ENCODE results near the gene ZC3HAV1L.
"Not testable (repeated sequence)": the region's sequence is repeated elsewhere in the genome, so short reads cannot be mapped to it uniquely, and the experiment has no call there.

The ZC3HAV1L gene, protein sequence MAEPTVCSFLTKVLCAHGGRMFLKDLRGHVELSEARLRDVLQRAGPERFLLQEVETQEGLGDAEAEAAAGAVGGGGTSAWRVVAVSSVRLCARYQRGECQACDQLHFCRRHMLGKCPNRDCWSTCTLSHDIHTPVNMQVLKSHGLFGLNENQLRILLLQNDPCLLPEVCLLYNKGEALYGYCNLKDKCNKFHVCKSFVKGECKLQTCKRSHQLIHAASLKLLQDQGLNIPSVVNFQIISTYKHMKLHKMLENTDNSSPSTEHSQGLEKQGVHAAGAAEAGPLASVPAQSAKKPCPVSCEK

DNA sequence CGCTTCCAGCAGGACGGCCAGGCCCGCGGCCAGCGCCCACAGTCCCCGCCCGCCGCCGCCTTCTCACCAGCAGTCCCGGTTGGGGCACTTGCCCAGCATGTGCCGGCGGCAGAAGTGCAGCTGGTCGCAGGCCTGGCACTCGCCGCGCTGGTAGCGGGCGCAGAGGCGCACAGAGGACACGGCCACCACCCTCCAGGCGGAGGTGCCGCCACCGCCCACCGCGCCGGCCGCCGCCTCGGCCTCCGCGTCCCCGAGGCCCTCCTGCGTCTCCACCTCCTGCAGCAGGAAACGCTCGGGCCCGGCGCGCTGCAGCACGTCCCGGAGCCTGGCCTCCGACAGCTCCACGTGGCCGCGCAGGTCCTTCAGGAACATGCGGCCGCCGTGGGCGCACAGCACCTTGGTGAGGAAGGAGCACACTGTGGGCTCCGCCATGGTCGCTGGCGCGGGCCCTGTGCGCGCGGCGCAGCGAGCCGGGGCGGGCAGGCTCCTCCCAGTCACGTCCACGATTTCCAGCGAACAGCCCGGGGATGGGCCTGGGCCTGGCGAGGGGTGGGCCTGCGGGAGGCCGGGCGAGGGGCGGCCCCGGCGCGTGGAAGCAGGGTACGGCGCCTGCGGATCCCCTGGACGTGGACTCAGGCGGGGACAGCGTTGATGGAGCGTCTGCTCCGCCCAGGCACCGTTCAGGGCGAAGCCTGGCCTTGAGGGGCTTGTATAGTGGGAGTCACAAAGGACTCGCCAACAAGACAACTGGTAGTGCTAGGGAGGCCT is at the start of gene ZC3HAV1L:
TSS of gene ZC3HAV1L (minus strand) at position 457 of the 768 bp plus-strand sequence. CDS start at position 432, 25 bp downstream.
- no peak for DNase-seq

DNA sequence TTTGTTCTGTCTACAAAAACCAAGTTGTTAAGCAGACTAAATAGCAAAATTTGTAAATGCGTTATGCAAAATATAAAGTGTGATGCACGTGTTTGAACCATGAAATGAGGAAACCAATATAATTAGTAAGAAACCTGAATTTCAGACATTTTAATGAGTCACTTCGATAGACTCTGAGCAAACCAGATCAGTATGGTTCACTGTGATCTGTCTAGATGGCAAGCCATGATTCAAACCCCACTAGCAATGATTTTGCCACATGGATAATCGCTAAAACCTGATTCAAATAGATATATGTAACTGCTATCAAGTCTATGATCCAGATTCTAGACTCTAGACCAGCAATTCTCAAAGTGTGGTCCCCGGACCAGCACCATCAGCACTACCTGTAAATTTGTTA is 48.9 kb upstream of the ZC3HAV1L start:
- no peak for DNase-seq

DNA sequence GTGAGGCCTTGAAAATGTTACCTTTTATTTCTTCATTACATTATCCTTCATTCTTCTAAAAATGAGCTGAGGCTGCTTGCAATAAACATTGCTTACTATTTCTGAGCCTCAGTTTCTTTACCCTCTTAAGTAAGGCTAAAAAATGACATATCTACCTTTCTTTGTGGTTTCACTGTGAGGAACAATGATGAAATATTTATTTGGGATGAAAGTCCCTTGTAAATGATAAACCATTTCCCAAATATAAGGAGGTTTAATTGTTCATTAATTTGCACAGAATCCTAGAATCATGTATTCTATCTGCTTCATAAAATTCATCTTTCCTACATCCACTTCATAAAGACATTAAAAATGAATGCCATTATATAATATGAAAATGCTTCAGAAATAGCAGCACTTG is 45.7 kb upstream of the ZC3HAV1L start:
- DNase-seq: no peak

DNA sequence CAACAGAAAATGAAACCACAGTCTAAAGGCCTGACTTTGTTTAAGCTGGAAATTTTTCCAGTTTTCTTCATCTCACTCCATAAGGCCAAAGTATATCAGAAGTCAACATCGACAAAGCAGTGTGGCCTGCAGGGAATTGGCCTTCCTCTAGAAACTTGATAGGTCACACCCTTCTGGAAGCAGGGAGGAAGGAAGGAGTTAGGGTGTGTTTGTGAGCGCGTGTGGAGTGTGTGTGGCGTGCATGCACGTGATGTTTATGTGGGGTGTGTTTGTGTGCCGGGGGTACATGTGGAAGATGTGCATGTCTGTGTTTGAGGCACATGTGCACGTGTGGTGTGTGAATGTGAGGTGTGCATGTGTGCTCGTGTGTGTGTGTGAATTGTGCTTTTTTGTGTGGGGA is 45.1 kb upstream of the ZC3HAV1L start:
- DNase-seq: no peak

DNA sequence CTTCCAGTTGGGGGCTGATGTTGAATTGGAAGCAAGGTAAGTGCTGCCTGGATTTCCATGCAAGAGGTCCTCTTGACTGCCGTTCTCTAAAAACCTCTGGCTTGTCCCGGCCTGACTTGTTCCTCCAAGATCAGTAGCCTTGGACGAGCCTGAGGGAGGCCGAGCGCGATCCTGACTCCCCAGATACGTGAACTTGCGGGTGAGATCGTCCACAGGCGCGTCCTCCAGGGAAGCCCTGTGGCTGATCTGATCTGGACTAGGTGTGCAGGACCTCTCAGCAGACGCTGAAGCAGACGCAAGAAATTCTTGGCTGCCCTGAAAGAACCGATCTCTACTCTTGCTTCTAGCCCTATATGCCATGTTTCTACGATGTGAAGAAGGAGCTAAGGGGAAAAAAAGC is 44.0 kb upstream of the ZC3HAV1L start:
- DNase-seq: no peak

DNA sequence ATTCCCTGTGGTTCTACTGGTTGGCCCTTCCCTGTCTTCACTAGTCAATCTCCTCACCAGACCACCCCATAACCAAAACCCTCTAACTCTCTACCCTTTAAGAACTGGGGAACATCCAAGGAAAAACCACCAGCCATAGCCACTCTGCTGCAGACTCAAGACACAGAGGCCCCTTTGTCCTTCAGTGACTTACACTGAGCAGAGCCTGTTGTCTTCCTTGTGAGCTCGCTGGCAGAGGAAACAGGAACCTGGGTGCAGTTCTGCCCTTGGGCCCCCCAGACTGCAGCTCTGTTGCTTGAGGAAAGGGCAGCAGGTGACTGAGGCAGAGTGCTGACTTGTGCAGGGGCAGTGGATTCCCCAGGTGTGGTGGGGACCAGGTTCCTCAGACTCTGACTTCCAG is 43.1 kb upstream of the ZC3HAV1L start:
- DNase-seq: no peak

DNA sequence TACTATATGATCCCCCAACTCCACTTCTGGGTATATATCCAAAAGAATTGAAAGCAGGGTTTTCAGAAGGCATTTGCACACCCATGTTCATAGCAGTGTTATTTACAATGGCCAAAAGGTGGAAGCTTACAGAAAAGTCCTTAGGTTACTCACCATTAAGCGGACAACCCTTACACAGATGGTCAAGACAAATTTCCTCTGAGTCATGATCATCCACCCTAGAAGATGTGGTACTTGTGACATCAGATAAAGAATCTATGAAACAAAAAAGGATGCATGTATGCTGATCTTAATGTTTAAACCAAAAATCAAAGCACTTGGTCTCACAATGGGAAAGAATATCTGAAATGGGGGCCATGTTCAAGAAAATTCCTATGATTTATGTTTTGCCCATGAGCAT is 42.6 kb upstream of the ZC3HAV1L start:
- no peak for DNase-seq

DNA sequence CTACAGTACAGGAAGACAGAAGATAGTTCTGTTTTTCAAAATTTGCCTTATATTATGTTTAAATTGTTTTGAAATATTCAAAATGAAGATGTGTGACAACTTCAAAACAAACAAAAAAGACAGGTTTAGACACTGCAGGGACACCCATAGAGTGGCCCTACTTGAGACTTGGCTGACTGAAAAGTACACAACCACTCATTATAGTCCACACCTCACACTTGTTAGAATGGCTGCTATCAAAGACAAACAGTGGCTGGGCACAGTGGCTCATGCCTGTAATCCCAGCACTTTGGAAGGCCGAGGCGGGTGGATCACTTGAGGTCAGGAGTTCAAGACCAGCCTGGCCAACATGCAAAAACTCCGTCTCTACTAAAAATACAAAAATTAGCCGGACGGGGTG is 41.9 kb upstream of the ZC3HAV1L start:
- not testable (repeated sequence) for DNase-seq

DNA sequence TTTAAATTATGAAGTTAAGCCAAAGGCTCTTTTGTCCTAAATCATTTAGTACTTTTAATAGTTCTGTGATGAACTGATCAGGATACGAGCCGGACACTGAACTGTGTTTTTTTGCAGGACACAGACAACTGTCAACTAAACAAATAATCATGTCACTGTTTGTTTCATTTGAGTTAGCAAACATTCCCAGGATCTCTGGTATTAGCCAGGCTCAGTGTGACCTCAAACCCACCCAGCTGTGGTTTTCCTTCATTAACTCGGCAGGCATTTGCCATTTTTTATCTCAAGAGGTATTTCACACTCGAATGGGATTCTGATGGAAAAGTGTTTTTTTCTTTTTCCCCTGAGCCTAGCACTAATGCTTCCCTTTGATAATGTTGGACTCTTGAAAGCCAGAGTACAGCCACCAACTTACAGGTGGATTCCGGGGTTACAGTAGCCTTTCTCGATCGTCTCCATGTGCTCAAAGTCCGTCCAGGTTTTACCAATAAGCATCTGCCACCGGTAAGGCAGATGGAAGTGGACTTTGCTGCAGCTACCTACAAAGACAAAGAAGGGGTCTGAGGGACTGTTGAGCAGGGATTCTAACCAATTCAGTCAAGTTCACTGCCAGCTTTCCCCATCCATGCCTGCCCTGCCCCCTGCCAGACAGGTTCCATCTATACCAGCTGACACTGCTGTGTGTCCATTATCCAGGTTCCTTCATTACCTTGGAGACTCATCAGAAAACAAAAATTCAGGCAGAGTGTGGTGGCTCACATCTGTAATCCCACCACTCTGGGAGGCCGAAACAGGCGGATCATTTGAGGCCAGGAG is 40.2 kb upstream of the ZC3HAV1L start:
- DNase-seq: no peak

DNA sequence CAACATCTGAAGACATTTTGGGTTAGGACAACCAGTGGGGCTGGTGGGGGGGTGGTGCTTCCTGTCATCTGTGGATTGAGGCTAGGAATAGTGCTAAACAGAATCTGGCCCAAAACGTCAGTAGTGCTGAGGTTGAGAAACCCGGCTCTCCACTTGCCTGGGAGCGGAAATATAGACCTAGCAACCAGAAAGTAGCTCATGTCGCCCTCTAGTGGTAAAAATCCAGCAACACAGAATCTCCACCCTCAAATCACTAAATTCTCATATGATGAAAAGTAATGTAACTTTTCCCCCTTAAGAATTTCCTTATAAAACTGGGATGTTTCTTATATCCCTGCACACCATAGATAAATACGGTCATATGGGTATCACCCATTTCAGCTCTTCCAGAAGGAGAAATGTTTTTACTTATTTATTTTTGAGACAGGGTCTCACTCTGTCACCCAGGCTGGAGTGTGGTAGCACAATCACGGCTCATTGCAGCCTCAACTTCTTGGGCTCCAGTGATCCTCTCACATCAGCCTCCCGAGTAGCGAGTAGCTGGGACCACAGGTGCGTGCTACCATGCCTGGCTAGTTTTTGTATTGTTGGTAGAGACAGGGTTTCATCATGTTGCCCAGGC is 39.3 kb upstream of the ZC3HAV1L start:
- DNase-seq: peak; percentile 44

DNA sequence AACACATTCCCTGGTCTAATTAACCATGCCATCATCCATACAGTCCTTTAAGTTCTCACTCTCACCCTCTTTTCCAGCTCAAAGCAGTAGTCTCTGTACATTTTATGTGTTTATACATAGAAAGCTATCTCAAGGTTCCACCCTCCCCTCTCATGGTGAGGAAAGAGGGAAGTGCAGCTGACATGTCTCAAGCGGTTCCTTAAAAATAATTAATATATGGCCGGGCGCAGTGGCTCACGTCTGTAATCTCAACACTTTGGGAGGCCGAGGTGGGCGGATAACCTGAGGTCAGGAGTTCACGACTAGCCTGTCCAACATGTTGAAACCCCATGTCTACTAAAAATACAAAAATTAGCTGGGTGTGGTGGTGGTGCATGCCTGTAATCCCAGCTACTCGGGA is 37.0 kb upstream of the ZC3HAV1L start:
- DNase-seq: no peak

DNA sequence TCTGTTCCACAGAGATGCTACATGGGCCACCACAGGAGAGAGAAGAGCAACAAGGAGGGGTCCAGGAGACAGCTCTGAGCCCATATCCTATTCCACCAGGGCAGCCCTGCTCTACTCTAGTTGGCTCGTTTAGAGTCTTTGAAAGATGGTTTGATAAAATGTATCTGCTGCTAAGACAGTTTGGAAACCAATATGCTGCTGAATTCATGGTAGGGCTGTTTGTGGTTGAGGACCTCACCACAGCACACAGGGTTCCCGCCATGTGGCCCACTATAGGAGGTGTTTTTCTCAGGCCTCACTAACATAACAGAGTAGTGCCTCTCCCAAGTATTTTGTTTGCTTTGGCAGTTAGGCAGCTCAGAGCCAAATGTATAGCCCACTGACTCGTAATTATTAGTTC is 35.8 kb upstream of the ZC3HAV1L start:
- no peak for DNase-seq

DNA sequence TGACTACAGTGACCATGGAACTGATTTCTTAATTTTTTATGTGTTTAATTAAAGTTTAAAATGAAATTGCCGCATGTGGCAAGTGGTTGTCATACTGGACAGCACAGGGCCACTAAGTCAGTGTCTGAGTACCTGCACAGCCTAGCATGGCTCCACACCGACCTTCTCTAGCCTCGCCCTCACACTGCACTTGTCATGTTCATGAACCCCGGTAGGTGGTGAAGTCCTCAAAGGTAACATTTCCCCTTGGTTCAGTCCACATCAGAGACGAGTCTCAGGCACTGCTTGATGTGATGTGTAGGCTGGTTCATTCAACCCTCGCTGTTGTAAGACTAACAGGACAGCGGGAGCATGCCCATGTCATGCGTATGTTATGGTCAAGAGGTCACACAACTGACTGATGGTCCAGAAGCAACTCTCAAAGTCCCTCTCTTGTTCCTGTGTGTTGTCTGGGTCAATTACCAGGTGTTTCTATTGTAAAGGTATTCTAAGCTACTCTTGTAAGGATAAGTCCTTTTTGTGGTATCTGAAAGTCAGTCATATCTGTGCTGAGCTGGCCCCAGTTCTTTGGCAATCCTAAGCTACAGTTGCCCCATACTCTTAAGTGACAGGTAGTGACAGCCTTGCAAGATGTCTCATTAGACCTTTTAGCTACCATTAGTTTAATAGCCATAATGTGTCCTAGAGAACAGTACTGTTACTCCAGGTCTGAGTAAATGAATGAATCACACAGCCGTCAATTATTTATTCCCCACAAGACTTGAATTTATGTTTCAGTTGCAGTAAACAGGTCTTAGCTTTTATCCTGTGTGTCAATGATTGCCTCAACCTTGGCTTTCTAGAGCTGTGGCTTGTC is 32.9 kb upstream of the ZC3HAV1L start:
- DNase-seq: no peak

DNA sequence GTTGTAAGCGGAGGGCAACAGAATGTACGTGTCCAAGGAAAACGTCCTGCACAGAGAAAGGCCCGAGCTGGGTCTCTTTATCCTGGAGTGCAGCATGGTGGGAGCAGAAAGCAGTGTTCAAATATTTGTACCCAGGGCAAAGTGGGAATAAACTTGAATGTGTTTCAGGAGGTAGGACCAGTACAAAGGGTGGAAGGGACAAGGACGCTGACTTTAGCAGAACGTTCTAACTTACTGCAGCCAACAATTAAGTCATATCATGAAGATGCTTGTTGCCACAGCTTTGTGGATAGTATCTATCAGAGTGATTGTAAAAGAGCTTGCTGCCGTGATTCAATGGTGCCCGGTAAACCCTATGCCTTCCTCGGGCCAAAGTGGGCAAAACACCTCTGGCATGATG is 30.5 kb upstream of the ZC3HAV1L start:
- DNase-seq: no peak

DNA sequence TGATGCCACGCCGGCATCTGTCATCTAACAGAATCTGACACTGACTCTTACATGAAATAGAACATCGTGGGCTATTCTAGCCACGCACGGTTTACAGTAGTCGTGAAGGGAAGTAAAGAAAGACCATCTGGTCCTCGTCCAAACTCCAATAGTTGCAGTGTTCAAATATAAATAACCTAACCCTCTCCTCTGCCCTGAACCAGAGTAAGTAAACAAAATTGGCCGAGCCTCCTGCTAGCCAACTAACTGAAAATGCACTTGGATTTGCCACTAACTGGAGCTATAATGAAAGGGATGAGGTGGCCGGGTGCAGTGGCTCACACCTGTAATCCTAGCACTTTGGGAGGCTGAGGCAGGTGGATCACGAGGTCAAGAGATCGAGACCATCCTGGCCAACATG is 29.5 kb upstream of the ZC3HAV1L start:
- DNase-seq: no peak

DNA sequence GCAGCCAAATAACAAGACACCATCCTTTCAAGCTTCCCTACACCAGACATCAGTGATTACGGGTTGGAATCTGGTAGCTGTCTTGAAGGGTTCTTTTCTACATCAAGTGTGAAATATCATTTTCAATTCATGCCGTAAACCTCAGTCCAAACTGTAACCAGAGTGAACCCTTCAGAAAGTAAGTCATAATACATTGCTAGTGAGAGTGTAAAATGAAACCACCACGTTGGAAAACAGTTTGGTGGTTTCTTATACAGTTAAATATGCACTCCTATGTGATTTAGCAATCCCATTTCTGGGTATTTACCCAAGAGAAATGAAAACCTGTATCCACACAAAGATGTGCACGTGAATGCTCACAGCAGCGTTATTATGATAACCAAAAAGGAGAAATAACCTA is 25.6 kb upstream of the ZC3HAV1L start:
- no peak for DNase-seq

DNA sequence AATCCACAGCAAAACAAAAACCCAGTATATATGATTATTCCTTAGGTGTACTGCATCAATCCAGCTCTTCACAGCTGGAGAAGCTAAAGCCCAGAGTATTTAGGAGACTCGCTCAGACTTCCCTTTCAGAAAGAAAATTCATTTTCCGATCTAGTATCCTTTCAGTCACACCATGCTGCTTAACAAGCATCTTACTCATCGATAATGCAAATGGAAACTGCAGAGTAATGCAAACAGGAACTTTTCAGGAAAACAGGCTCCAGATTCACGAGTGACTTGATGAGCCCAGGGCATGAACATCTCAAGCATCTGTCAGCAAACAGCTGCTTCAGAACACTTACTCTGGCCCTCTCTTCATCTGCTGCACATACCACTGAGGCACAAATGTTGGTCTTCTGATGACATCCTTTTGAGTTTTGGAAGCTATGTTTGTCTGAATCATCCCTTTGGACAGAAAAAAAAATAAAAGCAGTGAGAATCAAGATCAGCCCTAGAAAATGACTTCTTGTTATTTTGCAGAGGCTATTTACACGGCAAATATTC is 24.9 kb upstream of the ZC3HAV1L start:
- DNase-seq: no peak

DNA sequence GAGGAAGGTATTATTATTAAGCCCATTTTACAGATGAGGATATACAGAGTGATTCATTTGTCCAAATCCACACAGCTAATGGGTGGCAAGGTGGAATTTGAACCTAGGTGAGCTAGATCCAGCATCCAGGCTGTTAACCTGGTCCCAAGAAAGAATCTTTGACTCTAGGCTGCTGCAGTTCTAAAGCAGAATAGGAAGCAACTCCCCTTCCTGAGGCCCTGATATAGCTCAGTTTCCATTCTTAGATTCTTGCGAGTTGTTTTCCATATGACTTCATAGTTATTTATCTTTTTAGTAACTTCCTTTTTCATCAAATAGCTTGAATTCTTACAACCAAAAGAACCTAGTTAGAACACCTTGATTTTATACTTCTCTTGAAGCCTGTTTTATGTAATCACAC is 24.1 kb upstream of the ZC3HAV1L start:
- DNase-seq: no peak

DNA sequence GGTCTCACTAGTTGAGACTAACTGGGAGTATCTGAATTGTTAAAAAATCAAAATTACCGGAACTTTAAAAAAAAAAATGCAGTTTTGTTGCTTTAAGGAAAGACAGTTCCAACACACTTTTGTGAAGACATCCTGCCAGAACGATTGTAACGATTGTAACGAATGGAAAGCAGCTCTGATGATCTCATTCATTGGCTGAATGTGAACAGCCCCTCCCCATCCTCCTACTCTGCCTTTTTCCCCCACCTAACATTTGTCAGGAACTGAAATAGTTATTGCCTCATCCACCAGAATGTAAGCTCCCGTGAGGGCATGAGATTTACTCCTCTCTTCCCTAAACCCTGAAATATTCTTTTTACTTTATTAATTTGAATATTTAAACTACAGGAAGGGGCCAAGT is 23.1 kb upstream of the ZC3HAV1L start:
- no peak for DNase-seq

DNA sequence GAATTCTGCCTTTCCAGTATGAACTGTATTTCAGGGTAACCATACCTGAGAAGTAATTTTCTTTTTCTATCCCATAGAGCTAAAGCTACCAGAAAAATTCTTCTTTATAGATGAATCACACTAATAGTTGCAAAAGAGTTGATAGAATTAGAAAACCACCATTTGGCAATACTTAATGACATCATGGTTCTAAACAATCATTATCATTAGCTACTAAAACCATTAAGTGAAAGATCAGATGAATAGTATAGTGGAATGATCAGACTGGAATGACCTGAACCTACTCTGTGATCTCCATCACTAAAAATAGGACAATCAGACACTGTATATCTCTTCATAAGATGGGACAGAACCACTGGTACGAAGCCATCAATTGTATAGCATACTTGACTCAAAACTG is 19.8 kb upstream of the ZC3HAV1L start:
- no peak for DNase-seq

DNA sequence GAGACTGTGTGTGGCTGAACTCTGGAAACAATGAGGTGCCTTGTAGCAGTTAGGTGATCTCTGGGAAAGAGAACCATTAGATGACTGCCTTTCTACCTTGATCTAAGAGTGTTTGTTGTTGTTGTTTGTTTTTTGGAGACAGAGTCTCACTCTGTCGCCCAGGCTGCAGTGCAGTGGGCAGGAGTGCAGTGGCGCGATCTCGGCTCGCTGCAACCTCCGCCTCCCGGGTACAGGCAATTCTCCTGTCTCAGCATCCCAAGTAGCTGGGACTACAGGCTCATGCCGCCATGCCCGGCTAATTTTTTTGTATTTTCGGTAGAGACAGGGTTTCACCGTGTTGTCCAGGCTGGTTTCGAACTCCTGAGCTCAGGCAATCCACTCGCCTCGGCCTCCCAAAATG is 18.8 kb upstream of the ZC3HAV1L start:
- DNase-seq: not testable (repeated sequence)

DNA sequence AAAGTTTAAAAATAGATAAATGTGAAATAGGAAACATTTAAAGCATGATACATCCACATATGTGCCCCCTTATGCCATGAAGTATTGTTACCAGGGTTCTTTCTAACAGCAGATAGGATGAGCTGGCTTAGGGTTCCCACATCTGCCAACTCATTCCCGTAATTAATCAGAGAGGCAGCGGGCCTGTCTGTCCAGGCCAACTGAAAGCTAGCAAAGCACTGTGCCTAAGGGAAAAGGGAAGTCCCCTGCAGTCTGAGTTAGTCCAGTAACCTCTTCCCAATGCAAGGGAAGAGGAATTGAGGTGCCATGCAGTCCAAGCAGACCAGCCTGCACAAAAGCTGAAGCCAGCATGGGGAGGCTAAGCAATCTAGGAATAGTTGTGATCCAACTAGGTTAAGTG is 18.3 kb upstream of the ZC3HAV1L start:
- DNase-seq: no peak

Data from activated CD4-positive, alpha-beta T cell treated with anti-CD3 and anti-CD28 coated beads for 1 hour (primary cell).